HCT116 (cell line): ENCODE measurements around the gene GCSAM. TPM values are rescaled to one million over a fixed set of nuclear protein-coding genes. Genes with fewer than 3 reads are reported as not detected.

Experiments
- ATAC-seq: fragments of 200-7000 bp; cut with Tn5 transposase; 2 replicates; pipeline ENCODE4 v1.9.1; 2020; ENCODE audit warnings: mild to moderate bottlenecking, moderate library complexity
- BruUV-seq: library from RNA; stranded (reverse); fragments of 400-500 nt; replicated peaks from 2 replicates; lab custom pipeline; 2021; lab: Mats Ljungman, UMichigan
- CTCF ChIA-PET: fragments of 300-600 bp; sonication (Branson Sonifier 250); formaldehyde crosslinking; loops from one replicate; lab custom pipeline; 2021; ENCODE audit warnings: antibody characterized with exemption; lab: Charles Lee
- POLR2A ChIA-PET: fragments of 300-600, 350-600 bp; sonication (Branson Sonifier 250); formaldehyde crosslinking; loops from one replicate; lab custom pipeline; 2021; ENCODE audit warnings: antibody characterized with exemption; lab: Charles Lee
- RAD21 ChIA-PET, 2 experiments: fragments of 300-600 bp; sonication (Branson Sonifier 250); formaldehyde crosslinking; loops; one replicate each; lab custom pipeline; 2023; ENCODE audit warnings: low total read pairs in 2 of 2; ENCODE audit not compliant: uncharacterized antibody in 2 of 2, unreplicated experiment in 2 of 2, low non-redundant PET in 1 of 2; lab: Charles Lee
- DNase-seq: peaks from one replicate; pipeline ENCODE4 v3.0.0-alpha.2; 2010; ENCODE audit warnings: low read depth, low spot score
- H2AFZ ChIP-seq: fragments of 200-600 bp; shearing (Covaris generic), sonication (generic); 2 replicates; pipeline ENCODE4 v1.6.1; 2017; ENCODE audit warnings: low read depth, mixed run types, mixed read lengths, antibody characterized with exemption, low read length; ENCODE audit not compliant: poor library complexity, severe bottlenecking
- H3K27ac ChIP-seq: 2 replicates; pipeline ENCODE4 v1.5.1; 2012; ENCODE audit warnings: low read depth, low read length
- H3K27me3 ChIP-seq: fragments of 200-600 bp; sonication (generic); 2 replicates; pipeline ENCODE4 v1.6.1; 2016; ENCODE audit warnings: mixed run types, low read length, mixed read lengths; ENCODE audit not compliant: insufficient read depth
- H3K36me3 ChIP-seq, 2 experiments: fragments of 200-500 bp in 1 of 2; fragments of 200-600 bp in 1 of 2; sonication (Bioruptor generic) in 1 of 2; sonication (generic) in 1 of 2; 2 replicates each; pipeline versions ENCODE4 v1.5.1 to v1.6.1; 2014 to 2016; ENCODE audit warnings: low read length in 2 of 2, inconsistent platforms in 1 of 2, mixed read lengths in 1 of 2, mixed run types in 1 of 2; ENCODE audit not compliant: insufficient read depth in 2 of 2, control insufficient read depth in 1 of 2
- H3K4me1 ChIP-seq, 2 experiments: fragments of 200-600 bp in 1 of 2; sonication (generic) in 1 of 2; 2 replicates each; pipeline versions ENCODE4 v1.5.1 to v1.6.1; 2012 to 2017; ENCODE audit warnings: low read length in 2 of 2, inconsistent platforms in 1 of 2, mild to moderate bottlenecking in 1 of 2, mixed read lengths in 1 of 2, mixed run types in 1 of 2, moderate library complexity in 1 of 2; ENCODE audit not compliant: insufficient read depth in 2 of 2, control insufficient read depth in 1 of 2
- H3K4me2 ChIP-seq: fragments of 200-600 bp; sonication (generic); 2 replicates; pipeline ENCODE4 v1.6.1; 2017; ENCODE audit warnings: mixed run types, low read length, mixed read lengths
- H3K4me3 ChIP-seq, 2 experiments: fragments of 200-600 bp in 1 of 2; sonication (generic) in 1 of 2; replicated peaks in 1 of 2; 2 replicates each; pipeline ENCODE4 v1.5.1; 2011 to 2016; ENCODE audit warnings: low read length in 2 of 2, control low read depth in 1 of 2, low read depth in 1 of 2, mild to moderate bottlenecking in 1 of 2, mixed read lengths in 1 of 2, mixed run types in 1 of 2
- H3K79me2 ChIP-seq: fragments of 200-600 bp; sonication (generic); 2 replicates; pipeline ENCODE4 v1.6.1; 2017; ENCODE audit warnings: mild to moderate bottlenecking, mixed run types, low read length, moderate library complexity, mixed read lengths; ENCODE audit not compliant: insufficient read depth
- H3K9ac ChIP-seq: fragments of 200-600 bp; sonication (generic); 2 replicates; pipeline ENCODE4 v1.6.1; 2016; ENCODE audit warnings: low read length, mixed read lengths
- H3K9me2 ChIP-seq: fragments of 200-600 bp; sonication (generic), shearing (Covaris generic); 2 replicates; pipeline ENCODE4 v1.6.1; 2017; ENCODE audit warnings: mixed run types, mild to moderate bottlenecking, moderate library complexity; ENCODE audit not compliant: insufficient read depth
- H3K9me3 ChIP-seq, 2 experiments: fragments of 200-500 bp in 1 of 2; fragments of 200-600 bp in 1 of 2; sonication (Bioruptor generic) in 1 of 2; sonication (generic) in 1 of 2; 2 replicates each; pipeline ENCODE4 v1.6.1; 2014 to 2017; ENCODE audit warnings: low read length in 2 of 2, mixed read lengths in 2 of 2, inconsistent platforms in 1 of 2, low read depth in 1 of 2, mild to moderate bottlenecking in 1 of 2, mixed run types in 1 of 2, moderate library complexity in 1 of 2; ENCODE audit not compliant: control insufficient read depth in 1 of 2, insufficient read depth in 1 of 2
- H4K20me1 ChIP-seq: fragments of 200-600 bp; sonication (generic), shearing (Covaris generic); 2 replicates; pipeline ENCODE4 v1.6.1; 2017; ENCODE audit warnings: mixed run types, mild to moderate bottlenecking, moderate library complexity; ENCODE audit not compliant: insufficient read depth
- CBX3 ChIP-seq: IDR thresholded peaks from 2 replicates; pipeline ENCODE4 v1.6.1; 2012; ENCODE audit warnings: low read depth
- EGR1 ChIP-seq: IDR thresholded peaks from 2 replicates; pipeline ENCODE4 v1.6.1; 2012; ENCODE audit warnings: low read depth
- EZH2 ChIP-seq: fragments of 200-600 bp; sonication (generic); IDR thresholded peaks from 2 replicates; pipeline ENCODE4 v1.6.1; 2017; ENCODE audit warnings: antibody characterized with exemption, mixed run types
- EZH2phosphoT487 ChIP-seq: fragments of 200-600 bp; IDR thresholded peaks from 2 replicates; pipeline ENCODE4 v1.6.1; 2018; ENCODE audit warnings: antibody characterized with exemption, borderline replicate concordance
- FOSL1 ChIP-seq: IDR thresholded peaks from 2 replicates; pipeline ENCODE4 v1.6.1; 2012; ENCODE audit warnings: low read depth
- JUND ChIP-seq: IDR thresholded peaks from 2 replicates; pipeline ENCODE4 v1.6.1; 2012
- POLR2A ChIP-seq: IDR thresholded peaks from 2 replicates; pipeline ENCODE4 v1.7.0; 2011; ENCODE audit warnings: borderline replicate concordance; ENCODE audit not compliant: insufficient read depth, insufficient read length; ENCODE audit errors: extremely low read depth
- POLR2AphosphoS5 ChIP-seq: IDR thresholded peaks from 2 replicates; pipeline ENCODE4 v1.6.1; 2011; ENCODE audit warnings: mild to moderate bottlenecking, low read depth, low read length, moderate library complexity
- RAD21 ChIP-seq: IDR thresholded peaks from 2 replicates; pipeline ENCODE4 v1.6.1; 2012; ENCODE audit warnings: low read depth, mild to moderate bottlenecking
- SIN3A ChIP-seq: IDR thresholded peaks from 2 replicates; pipeline ENCODE4 v1.6.1; 2012; ENCODE audit warnings: low read depth
- SP1 ChIP-seq: IDR thresholded peaks from 2 replicates; pipeline ENCODE4 v1.6.1; 2012; ENCODE audit warnings: low read depth
- SRF ChIP-seq: IDR thresholded peaks from 2 replicates; pipeline ENCODE4 v1.6.1; 2012; ENCODE audit warnings: low read depth
- TCF7L2 ChIP-seq: IDR thresholded peaks from 2 replicates; pipeline ENCODE4 v1.7.0; 2011; ENCODE audit warnings: borderline replicate concordance, inconsistent platforms; ENCODE audit not compliant: insufficient read depth, insufficient read length; ENCODE audit errors: extremely low read depth
- YY1 ChIP-seq: IDR thresholded peaks from 2 replicates; pipeline ENCODE4 v1.6.1; 2011; ENCODE audit warnings: low read length, low read depth, moderate library complexity, mild to moderate bottlenecking; ENCODE audit not compliant: insufficient replicate concordance; ENCODE audit errors: extremely low read depth
- intact Hi-C: fragments of 100-400 bp; cut with micrococcal nuclease; formaldehyde crosslinking; loops from 2 replicates; pipeline ENCODE4 v1.10.0; 2022
- total RNA-seq: library from RNA; stranded (reverse); gene quantifications from one replicate; pipeline ENCODE4 v1.2.1, GENCODE V29; 2021; ENCODE audit not compliant: unreplicated experiment
- TF ChIP-seq, protein P1 (sequence below): IDR thresholded peaks from 2 replicates; pipeline ENCODE4 v1.6.1; 2011; ENCODE audit warnings: mild to moderate bottlenecking, low read length, moderate library complexity; ENCODE audit not compliant: insufficient replicate concordance; ENCODE audit errors: extremely low read depth
- TF ChIP-seq, protein P2 (sequence below), 3 experiments: fragments of 200-600 bp in 1 of 3; sonication (generic) in 1 of 3; IDR thresholded peaks in 2 of 3; conservative IDR thresholded peaks in 1 of 3; 2 replicates each; pipeline ENCODE4 v1.5.1; 2012 to 2017; ENCODE audit warnings: low read depth in 2 of 3, low read length in 2 of 3, antibody characterized with exemption in 1 of 3, borderline replicate concordance in 1 of 3, control low read depth in 1 of 3, mild to moderate bottlenecking in 1 of 3, mixed read lengths in 1 of 3, mixed run types in 1 of 3, moderate library complexity in 1 of 3; ENCODE audit not compliant: insufficient read depth in 1 of 3
- TF ChIP-seq, protein P3 (sequence below): IDR thresholded peaks from 2 replicates; pipeline ENCODE4 v1.6.1; 2012; ENCODE audit warnings: low read depth

The GCSAM gene
- total RNA-seq, 1 experiment from 2014 or later, result not detected

DNA sequence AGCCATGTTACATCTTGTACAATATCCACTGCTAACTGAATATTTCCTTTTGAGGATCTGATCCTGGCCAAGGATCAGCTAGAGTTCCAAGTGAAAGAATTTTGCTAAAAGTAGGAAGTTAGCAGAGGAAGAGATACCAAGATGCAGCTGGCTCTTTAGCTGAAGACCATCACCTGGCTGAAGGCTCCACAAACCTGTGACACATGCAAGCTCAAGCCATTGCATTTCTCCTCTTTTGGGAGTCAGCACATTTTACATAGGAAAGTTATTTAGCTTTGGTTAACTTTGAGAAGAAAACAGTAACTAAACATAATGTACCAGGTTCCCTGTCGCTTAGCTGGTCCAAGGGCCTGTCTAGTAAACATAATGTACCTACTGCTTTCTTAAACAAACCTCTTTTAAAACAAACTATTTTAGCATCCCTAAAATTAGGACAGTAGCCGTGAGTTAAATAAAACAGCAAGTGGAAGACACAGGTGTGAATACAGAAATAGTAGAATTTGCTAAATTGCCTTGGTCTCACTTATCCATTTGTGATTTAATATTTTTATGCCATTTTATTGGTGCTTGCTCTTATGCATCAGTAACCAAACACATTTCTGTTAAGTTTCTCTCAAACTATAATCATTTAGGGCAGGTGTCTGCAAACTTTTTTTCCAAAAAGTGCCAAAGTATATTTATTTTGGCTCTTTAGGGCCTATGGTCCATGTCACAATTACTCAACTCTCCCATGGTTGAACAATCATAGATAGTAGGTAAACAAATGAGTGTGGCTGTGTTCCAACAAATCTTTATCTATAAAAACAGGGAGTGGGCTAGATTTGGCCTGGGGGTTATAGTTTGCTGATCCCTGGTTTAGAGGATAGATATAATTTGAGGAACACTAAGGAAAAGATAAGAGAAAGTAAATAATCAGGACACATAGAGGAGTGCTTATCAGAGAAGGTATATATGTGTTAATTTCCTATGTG, 11.2 kb downstream of the GCSAM start:
- POLR2A ChIA-PET, result no interaction called here

More for the DNA sequence above, 11.2 kb downstream of the GCSAM start:
- Histone ChIP-seq H3K79me2 (no peaks in the 10 kb centered on the region), H3K9ac (no peak overlapping the region), H3K9me2 (no peaks in the 10 kb centered on the region), H3K4me3 (no peak overlapping the region), H2AFZ (no peak overlapping the region), H3K27ac (no peak overlapping the region), H3K9me3 (no peaks in the 10 kb centered on the region), H3K4me2 (no peak overlapping the region), H3K27me3 (no peaks in the 10 kb centered on the region), H3K36me3 (peaks cover 11 to 14% of the 10 kb centered on the region in 2 experiments; a peak in 2 of 4 replicates), H4K20me1 (no peaks in the 10 kb centered on the region), H3K4me1 (no peaks in the 10 kb centered on the region)
- RAD21 ChIA-PET, result no interaction called here
- CTCF ChIA-PET, result interaction anchor here (1.1 kb wide), 1 partner anchor 10 kb away, joined by 6 read pairs; no protein-coding TSS in a partner anchor
- intact Hi-C loops, result no loop called here
- ATAC-seq (no peak), DNase-seq (no peak)
- TF ChIP-seq EGR1 (no peak), TCF7L2 (no peak), YY1 (no peak), SIN3A (no peak), FOSL1 (no peak), JUND (no peak), EZH2 (no peak), SRF (no peak), RAD21 (no peak), POLR2AphosphoS5 (no peak), POLR2A (no peak), SP1 (no peak), CBX3 (no peak), EZH2phosphoT487 (no peak)
- TF ChIP-seq, protein P1, sequence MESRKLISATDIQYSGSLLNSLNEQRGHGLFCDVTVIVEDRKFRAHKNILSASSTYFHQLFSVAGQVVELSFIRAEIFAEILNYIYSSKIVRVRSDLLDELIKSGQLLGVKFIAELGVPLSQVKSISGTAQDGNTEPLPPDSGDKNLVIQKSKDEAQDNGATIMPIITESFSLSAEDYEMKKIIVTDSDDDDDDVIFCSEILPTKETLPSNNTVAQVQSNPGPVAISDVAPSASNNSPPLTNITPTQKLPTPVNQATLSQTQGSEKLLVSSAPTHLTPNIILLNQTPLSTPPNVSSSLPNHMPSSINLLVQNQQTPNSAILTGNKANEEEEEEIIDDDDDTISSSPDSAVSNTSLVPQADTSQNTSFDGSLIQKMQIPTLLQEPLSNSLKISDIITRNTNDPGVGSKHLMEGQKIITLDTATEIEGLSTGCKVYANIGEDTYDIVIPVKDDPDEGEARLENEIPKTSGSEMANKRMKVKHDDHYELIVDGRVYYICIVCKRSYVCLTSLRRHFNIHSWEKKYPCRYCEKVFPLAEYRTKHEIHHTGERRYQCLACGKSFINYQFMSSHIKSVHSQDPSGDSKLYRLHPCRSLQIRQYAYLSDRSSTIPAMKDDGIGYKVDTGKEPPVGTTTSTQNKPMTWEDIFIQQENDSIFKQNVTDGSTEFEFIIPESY, result no peak
- TF ChIP-seq, protein P2, sequence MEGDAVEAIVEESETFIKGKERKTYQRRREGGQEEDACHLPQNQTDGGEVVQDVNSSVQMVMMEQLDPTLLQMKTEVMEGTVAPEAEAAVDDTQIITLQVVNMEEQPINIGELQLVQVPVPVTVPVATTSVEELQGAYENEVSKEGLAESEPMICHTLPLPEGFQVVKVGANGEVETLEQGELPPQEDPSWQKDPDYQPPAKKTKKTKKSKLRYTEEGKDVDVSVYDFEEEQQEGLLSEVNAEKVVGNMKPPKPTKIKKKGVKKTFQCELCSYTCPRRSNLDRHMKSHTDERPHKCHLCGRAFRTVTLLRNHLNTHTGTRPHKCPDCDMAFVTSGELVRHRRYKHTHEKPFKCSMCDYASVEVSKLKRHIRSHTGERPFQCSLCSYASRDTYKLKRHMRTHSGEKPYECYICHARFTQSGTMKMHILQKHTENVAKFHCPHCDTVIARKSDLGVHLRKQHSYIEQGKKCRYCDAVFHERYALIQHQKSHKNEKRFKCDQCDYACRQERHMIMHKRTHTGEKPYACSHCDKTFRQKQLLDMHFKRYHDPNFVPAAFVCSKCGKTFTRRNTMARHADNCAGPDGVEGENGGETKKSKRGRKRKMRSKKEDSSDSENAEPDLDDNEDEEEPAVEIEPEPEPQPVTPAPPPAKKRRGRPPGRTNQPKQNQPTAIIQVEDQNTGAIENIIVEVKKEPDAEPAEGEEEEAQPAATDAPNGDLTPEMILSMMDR (IDR thresholded peaks at IDR 0.05 in 2 of 3, conservative IDR thresholded peaks at IDR 0.05 in 1 of 3; ENCODE audit: borderline replicate concordance in 1 of 3, insufficient read depth in 1 of 3, low read depth in 2 of 3, low read length in 2 of 3), result no peak
- TF ChIP-seq, protein P3, sequence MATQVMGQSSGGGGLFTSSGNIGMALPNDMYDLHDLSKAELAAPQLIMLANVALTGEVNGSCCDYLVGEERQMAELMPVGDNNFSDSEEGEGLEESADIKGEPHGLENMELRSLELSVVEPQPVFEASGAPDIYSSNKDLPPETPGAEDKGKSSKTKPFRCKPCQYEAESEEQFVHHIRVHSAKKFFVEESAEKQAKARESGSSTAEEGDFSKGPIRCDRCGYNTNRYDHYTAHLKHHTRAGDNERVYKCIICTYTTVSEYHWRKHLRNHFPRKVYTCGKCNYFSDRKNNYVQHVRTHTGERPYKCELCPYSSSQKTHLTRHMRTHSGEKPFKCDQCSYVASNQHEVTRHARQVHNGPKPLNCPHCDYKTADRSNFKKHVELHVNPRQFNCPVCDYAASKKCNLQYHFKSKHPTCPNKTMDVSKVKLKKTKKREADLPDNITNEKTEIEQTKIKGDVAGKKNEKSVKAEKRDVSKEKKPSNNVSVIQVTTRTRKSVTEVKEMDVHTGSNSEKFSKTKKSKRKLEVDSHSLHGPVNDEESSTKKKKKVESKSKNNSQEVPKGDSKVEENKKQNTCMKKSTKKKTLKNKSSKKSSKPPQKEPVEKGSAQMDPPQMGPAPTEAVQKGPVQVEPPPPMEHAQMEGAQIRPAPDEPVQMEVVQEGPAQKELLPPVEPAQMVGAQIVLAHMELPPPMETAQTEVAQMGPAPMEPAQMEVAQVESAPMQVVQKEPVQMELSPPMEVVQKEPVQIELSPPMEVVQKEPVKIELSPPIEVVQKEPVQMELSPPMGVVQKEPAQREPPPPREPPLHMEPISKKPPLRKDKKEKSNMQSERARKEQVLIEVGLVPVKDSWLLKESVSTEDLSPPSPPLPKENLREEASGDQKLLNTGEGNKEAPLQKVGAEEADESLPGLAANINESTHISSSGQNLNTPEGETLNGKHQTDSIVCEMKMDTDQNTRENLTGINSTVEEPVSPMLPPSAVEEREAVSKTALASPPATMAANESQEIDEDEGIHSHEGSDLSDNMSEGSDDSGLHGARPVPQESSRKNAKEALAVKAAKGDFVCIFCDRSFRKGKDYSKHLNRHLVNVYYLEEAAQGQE, result no peak
- no TSS peak for BruUV-seq
